Superior temporal gyrus (tissue), 1 donor: Measurements from ENCODE around the gene ATP13A4.
A peak's percentile ranks its signal among the peaks of the same experiment; 100 is the strongest.

Experiments
- DNase-seq: peaks from one replicate; pipeline ENCODE4 v3.0.0-alpha.2; 2016; ENCODE audit errors: extremely low spot score

ATP13A4 gene, protein sequence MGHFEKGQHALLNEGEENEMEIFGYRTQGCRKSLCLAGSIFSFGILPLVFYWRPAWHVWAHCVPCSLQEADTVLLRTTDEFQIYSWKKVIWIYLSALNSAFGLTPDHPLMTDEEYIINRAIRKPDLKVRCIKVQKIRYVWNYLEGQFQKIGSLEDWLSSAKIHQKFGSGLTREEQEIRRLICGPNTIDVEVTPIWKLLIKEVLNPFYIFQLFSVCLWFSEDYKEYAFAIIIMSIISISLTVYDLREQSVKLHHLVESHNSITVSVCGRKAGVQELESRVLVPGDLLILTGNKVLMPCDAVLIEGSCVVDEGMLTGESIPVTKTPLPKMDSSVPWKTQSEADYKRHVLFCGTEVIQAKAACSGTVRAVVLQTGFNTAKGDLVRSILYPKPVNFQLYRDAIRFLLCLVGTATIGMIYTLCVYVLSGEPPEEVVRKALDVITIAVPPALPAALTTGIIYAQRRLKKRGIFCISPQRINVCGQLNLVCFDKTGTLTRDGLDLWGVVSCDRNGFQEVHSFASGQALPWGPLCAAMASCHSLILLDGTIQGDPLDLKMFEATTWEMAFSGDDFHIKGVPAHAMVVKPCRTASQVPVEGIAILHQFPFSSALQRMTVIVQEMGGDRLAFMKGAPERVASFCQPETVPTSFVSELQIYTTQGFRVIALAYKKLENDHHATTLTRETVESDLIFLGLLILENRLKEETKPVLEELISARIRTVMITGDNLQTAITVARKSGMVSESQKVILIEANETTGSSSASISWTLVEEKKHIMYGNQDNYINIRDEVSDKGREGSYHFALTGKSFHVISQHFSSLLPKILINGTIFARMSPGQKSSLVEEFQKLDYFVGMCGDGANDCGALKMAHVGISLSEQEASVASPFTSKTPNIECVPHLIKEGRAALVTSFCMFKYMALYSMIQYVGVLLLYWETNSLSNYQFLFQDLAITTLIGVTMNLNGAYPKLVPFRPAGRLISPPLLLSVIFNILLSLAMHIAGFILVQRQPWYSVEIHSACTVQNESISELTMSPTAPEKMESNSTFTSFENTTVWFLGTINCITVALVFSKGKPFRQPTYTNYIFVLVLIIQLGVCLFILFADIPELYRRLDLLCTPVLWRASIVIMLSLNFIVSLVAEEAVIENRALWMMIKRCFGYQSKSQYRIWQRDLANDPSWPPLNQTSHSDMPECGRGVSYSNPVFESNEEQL

DNA sequence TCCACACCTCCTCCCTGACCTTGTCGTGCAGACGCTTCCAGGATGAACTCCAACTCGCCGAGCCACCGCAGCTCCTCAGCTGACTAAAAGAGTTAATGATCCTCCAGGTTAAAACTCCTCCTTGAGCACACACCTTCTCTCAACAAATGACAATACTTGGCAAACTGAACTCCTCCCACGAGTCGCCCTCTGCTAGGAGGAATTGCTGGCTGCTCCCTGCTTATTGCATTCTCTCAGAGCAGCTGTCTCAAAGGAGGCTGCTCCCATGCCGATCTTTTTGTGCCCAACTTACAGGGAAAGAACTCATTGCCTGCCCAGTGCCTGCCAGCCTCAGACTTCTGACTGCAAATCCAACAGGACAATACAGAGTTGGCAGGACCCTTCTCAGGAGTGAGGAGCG, at the start of gene ATP13A4:
ATP13A4 (minus strand) TSS at position 85 of the 400 bp plus-strand sequence. CDS start 96 bp downstream, outside the sequence.
- DNase-seq = no peak

DNA sequence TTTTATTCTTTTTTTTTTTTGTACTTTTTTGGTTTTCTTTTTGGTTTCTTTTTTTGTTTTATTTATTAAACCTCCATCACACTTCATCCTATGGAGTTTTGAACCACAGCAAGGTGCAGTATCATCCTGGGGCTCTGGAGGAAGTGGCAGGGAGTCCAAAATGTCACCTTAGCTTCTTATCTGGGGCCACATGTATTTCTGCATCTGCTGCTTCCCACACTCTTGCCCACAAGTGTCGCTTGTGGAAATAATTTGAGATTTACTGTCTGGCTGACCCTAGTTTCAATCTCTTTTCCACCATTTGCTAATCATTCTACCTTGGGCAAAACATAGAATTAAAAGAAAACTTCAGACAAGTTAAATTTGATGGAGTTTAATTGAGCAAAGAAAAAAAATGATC, 44.7 kb upstream of the ATP13A4 start:
- no peak for DNase-seq

DNA sequence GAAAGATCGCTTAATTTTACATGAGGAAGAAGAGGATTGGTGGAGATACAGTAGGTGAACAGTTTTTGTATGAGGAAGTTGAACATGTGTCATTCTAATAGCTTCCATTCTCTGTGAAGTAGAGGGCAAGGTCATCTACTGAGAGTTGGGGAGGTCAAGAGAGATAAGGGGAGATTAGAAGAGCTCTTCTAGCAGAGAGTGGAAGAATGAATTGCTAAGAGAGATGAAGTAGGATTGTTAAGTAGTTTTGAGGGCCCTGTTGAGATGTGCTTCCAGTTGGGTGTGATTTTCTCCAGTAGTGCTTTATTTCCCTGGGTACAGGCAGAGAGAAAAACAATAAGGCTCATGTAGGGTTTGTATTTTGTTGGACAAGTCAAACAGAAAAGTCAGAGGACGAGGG, 43.5 kb upstream of the ATP13A4 start:
- DNase-seq = no peak

DNA sequence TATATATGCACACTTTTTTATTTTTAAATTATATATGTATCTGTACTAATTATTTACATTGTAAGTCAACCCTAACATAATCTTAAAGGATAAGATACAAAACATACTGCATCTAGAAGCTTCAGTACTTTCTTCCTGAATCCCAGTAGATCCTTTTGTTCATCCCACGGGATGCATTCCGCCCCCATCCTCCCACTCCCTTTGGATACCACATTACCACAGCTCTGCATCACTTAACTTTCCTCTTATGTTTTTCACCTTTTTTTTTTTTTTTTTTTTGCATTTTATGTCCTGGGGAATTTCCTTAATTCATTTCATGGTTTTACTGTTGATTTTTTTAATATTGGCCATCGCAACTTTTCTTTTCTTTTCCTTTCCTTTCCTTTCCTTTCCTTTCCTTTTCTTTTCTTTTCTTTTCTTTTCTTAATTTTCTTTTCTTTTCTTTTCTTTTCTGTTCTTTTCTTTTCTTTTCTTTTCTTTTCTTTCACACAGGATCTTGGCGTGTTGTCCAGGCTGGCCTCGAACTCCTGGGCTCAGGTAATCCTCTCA, 41.3 kb upstream of the ATP13A4 start:
- DNase-seq = no peak

DNA sequence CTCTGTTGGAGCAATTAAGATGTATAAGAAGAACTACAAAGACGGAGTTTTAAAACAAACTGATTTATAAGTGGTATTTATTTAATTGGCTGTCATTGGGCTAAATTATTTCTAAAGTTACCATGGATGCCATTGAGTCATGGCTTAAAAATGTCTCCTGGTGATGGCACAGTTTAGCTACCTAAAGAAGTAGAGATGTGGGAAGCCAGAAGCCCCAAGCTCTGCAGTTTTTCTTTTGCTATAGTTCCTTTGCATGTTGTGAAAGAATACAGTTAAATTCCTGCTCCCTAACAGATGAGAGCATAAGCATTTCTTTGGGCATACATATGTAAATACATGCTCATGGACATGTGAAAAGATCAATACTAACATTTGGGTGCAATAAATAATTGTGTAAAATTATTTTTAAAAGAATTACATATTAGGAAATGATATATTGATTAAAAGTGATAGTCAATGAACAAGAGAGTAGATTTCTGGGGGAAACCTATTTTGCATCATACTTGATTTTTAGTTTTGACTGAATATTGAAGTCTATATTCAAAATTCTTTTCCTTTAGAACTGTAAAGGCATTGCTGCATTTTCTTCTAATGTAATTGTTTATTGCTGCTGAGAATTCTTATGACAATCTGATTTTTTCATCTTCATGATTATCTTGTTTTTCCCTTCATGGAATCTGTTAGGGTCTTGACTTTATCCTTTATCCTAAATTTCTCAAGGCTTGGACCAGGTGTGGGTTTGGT, 40.4 kb upstream of the ATP13A4 start:
- no peak for DNase-seq

DNA sequence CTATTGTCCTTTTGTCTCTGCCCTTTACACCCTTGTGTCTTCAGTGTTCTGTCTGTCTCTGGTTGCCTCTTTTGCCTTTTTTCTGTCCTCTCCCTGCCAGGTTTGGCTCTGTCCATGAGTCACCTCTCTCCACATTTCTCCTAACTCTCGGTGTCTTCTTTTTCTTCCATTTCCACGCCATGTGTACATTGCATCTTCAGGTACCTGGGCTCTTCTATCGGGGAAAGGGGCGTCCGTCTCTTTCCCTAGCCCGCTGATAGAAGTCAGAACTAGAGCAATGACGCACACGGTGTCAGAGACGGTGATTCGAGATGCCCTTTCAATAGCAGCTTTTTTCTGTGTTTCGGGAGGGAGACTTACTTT, 39.0 kb upstream of the ATP13A4 start:
- DNase-seq = no peak

DNA sequence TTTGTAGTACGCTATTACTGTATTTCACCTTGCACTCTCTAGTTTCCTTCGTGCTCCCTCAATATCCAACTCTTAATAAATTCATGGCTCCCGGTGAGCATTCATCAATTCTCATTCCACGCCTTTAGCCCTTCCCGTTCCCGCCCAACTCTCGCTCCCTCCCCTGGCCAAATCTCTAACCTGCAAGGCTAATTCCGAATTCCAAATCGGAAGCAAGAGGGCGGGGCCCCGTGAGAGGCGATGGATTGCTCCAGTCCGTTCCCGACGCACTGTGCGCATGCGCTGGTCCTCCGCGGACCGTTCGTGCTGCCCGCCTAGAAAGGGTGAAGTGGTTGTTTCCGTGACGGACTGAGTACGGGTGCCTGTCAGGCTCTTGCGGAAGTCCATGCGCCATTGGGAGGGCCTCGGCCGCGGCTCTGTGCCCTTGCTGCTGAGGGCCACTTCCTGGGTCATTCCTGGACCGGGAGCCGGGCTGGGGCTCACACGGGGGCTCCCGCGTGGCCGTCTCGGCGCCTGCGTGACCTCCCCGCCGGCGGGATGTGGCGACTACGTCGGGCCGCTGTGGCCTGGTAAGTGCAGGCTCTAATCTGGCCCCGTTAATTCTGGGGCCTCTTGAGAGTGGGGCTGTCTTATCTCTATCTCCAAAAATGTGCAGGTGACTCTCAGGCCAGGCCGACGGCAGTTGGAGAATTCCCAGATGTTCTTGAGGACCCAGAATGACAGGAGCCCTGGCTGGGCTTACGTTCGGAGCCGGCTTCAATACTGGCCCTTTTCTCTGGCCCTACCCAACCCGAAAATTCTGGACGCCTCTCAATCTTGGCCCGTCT, 38.4 kb upstream of the ATP13A4 start, which contains the start of gene OPA1:
OPA1 (plus strand) TSS at position 368 of the 827 bp plus-strand sequence; CDS start at position 538, 170 bp downstream.
- DNase-seq = peak; percentile 99

DNA sequence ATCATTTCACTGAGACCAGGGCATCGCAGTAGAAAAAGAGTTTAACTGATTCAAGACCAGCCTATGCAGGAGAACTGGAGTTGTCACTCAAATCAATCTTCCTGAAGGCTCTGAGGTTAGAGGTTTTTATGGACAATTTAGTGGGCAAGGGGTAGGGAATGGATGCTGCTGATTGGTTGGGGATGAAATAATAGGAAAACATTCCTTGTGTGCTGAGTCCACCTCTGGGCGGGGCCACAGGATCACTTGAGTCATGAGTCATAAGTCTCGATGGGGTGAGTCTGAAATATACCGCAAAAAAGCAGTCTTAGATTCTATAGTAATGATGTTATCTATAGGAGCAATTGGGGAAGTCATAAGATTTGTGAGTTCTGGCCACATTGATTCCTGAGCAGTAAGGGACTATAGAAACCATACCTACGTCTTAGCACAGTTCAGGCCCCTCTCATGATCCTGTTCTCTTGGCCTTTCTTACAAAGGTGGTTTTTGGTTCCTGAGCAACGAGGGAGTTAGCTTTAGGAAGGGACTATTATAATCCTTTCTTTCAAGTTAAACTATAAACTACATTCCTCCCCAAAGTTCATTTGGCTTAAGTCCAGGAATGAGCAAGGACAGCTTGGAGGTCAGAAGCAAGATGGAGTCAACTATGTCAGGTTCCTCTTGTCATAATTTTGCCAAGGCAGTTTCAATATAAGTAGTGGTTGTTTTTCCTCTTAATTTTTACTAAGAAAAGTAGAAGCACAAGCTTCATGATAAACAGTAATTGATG, 35.6 kb upstream of the ATP13A4 start:
- DNase-seq = no peak

DNA sequence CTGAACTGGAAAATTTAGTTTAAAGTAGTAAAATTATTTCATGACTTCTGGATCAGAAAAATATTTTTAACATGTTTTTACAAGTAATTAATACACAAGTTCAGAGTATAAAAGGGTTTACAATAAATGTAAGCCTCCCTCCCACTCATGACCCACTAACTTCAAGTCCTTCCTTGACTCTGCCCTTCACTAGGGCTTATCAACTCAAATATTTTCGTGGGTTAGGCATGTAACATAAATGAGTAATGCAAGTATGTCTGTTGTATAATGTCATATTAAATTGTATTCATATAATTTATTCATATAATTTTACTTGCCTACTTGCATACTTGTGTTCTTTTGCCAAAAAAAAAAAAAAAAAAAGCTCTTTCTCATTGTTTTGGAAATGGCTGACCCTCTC, 34.9 kb upstream of the ATP13A4 start:
- no peak for DNase-seq

DNA sequence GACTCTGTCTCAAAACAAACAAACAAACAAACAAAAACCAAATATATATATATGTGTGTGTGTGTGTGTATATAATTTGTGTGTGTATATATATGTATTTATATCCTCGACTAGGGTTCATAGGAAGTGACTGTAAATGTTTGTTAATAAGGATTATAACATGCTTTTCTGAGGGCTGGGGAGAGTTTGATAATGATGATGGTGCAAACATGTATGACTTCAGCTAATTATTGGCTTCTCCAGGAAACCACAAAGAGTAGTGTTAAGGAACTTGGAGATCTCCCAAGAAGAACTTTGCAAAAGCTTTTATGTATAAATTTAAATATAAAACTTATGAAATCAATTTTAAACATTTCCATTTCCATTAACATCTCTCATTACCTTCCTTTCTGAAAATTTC, 34.4 kb upstream of the ATP13A4 start:
- DNase-seq = no peak

DNA sequence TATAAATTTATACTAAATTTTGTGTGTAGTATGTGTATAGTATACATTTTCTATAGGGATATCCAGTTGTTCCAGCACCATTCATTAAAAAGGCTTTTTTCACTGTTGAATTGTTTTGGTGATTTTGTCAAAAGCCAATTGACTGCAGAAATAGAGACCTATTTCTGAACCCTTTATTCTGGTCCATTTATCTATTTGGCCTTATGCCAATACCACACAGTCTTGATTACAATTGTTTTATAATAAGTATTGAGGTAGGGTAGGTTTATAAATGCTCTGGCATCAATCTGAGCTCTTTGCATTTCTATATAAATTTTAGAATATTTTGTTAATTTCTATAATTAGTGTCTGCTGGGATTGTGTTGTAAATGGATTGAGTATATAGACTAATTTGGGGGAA, 31.8 kb upstream of the ATP13A4 start:
- DNase-seq = no peak

DNA sequence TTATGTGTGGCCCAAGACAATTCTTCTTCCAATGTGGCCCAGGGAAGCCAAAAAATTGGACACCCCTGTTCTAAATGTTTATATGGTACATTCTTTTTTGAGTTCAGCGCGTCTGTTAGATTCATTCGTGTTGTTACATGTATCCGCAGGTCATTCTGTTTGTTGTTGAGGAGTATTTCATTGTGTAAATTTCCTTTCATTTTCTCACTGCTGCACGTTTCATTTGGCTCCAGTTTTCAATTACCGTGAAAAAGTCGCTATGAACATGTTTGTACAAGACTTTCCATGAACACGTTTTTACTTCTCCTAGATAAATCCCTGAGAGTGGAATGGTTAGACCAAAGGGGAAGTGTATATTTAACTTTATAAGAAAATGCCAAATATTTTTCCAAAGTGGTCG, 30.8 kb upstream of the ATP13A4 start:
- DNase-seq = no peak

DNA sequence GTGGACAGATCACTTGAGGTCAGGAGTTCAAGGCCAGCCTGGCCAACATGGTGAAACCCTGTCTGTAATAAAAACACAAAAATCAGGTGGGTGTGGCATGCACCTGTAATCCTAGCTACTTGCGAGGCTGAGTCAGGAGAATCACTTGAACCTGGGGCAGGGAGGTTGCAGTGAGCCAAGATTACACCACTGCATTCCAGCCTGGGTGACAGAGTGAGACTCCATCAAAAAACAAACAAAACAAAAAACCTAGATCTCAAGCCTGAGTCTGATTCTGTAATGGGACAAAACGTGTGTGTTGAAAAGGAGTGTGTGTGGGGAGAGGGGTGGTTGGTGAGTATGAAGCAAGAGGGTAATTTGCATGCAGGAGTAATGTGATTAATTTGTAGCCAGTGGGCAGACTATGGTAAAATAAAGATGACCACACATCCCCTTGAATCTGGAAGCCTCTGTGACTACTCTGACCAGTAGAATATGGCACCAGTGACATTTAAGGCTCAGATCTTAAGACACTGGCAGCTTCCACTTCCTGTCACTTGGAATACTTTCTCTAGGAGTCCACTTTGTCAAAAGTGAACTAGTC, 19.9 kb upstream of the ATP13A4 start:
- DNase-seq = no peak

DNA sequence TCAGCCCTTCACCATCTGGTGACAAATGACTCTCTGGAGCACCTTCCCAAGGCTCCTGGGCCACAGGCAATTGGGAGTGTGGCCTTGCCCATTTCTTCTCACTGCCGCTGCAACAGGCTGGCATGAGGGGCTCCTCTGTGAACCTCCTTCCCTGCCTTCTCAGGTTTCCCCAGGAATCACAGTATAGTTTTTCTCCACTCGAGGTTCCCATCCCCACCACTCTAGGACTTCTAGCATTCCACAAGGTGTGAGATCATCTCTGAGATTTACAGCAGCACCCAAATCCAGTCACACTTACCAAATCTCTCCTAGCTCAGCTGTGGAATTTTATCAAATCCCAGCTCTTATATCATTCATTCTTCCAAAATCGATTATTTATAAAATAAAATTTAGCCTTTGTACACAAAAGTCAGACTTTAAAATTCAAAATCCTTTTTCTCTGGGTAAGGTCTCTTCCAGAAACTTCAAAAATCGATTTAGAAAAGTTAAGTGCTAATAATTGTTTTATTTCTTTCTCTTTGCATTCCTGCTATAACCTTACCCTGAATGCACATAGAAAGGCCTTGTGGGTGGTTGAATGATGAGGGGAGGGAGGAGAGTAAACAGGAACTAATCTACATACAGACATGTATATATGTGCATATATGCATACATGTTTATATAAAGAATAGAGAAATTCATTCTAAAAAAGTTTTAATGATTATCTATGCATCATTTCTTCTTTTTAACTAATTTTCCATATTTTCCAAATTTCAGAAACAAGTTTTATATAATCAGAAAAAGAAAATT, 18.9 kb upstream of the ATP13A4 start:
- no peak for DNase-seq

DNA sequence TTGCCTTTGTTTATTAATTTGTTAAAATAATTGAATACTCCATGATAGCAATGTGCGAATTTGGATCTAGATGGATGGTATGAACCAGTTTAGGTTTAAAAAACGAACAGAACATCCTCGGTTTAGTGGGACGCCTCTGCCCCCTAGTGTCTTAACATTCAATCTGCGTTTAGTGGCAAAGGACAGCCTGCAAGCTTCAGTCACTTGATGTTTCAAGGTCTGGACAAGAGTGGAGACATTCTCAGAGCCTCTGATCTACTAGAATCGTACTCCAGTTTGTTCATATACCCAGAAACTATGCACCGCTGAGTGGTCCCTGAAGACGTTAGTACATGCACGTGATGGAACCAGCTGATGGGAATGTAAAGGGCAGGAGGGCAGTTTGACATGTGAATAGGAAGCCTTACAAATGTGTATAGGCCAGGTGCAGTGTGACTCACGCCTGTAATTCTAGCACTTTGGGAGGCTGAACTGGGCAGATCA, 17.8 kb upstream of the ATP13A4 start:
- peak; percentile 93 for DNase-seq

DNA sequence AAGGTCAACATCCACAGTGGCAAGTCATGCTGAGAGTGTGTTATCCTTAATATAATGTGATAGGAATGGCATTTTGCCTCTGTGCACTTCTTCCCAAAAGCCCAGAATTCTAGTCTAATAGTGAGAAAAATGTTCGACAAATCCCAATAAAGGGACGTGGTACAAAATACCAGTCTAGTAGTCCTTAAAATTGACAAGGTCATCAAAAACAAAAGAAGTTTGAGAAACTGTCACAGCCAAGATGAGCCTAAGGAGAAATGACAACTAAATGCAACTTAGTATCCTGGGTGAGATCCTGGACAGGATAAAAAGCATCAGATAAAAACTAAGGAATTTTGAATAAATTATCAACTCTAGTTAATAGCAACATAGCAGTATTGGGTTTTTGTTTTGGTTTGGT, 14.4 kb upstream of the ATP13A4 start:
- no peak for DNase-seq

DNA sequence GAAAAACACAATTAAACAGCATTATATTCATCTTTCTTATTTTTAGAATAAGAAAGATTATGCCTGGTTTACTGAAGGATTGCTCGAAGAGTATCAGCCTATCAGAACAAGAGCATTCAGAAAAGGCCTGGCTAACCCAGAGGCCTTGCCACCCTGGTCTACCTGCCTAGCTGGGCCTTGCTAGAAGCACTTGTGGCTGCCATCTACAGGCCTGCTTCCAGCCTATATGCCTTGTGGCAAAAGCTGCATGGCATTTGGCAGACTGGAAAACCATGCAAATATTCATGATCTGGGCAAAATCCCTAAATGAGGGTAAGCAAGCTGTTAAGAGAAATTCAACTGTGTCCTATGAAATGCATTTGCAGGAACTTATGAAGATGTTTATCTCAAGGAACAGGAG, 9.3 kb upstream of the ATP13A4 start:
- DNase-seq = no peak

DNA sequence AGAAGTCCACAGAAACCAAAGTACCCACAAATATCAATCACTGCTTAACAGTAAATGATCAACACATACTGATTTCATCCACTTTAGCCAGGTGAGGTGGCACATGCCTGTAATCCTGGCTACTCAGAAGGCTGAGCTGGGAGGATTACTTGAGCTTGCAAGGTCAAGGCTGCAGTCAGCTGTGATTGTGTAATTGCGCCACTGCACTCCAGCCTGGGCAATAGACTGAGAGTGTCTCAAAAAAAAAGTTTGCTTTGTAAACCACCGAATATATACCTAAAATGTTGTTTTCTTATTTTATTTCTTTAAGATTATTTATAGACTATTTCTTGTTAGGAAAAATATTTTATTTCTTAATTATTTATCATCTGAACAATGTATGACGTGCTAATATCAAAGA, 8.7 kb upstream of the ATP13A4 start:
- DNase-seq = no peak
